ENCODE data around the gene UGT1A1. TPM values are rescaled to one million over a fixed set of nuclear protein-coding genes. Genes with fewer than 3 reads are reported as not detected.

The UGT1A1 gene
- total and polyA plus RNA-seq, 2 donors (not counting 3 experiments of a cell fraction or from before 2014, with no cell fraction given) = not detected

DNA sequence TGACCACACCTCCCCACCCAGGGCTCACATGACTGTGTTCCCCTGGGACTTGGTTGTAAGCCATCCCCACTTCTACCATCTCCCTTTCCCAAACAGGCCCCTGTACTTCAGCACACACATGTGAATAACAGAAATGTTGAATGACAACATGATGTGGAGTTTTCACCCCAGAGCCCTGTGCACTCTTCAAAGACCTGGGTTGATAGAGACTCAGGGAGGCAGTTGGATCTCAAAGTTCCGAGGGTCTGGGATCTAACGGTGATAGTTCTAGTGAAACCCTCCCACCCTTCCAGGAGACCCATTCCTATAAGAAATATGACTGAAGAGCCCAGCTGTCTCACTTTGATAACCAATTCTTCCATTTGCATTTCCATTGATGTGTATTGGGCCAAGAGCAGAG is 18.0 kb downstream of the UGT1A1 start, which contains the start of gene MROH2A:
Gene MROH2A (plus strand): TSS at position 301 of the 400 bp plus-strand sequence. CDS start 1,029 bp downstream, outside the sequence.
- ChIA-PET CTCF (no interaction called here), POLR2A (no interaction called here)
- no peak within 1 kb of the TSS for H2AFZ ChIP-seq (ENCODE audit: low read depth, low read length)
- no peaks in the 10 kb centered on the region for H3K9me3 ChIP-seq (replicated peaks; ENCODE audit: control insufficient read depth, insufficient read depth, low read length)
- no peaks in the 10 kb centered on the region for H3K27me3 ChIP-seq (ENCODE audit: control insufficient read depth in 2 of 2, insufficient read depth in 2 of 2, low read length in 2 of 2)
- no peaks in the 10 kb centered on the region for H3K36me3 ChIP-seq (ENCODE audit: control insufficient read depth in 2 of 2, extremely low read depth in 1 of 2, insufficient read depth in 2 of 2, low read length in 2 of 2)
- TF ChIP-seq POLR2AphosphoS5 (IDR thresholded peaks at IDR 0.05; ENCODE audit: insufficient read depth, low read depth, low read length) (no peak), JUN (IDR thresholded peaks at IDR 0.05; ENCODE audit: borderline replicate concordance, insufficient read depth, insufficient read length, low read depth) (no peak), GATA2 (IDR thresholded peaks at IDR 0.05; ENCODE audit: insufficient read depth, insufficient read length, low read depth, low read length) (no peak), POLR2A (IDR thresholded peaks at IDR 0.05; ENCODE audit: low read depth, low read length) (no peak), FOS (IDR thresholded peaks at IDR 0.05; ENCODE audit: borderline replicate concordance, insufficient read depth, low read length) (no peak), EZH2 (IDR thresholded peaks at IDR 0.05; ENCODE audit: borderline replicate concordance, low read depth, low read length, severe bottlenecking) (no peak), MYC (IDR thresholded peaks at IDR 0.05; ENCODE audit: low read depth, low read length) (no peak)
- TF ChIP-seq, protein P1, sequence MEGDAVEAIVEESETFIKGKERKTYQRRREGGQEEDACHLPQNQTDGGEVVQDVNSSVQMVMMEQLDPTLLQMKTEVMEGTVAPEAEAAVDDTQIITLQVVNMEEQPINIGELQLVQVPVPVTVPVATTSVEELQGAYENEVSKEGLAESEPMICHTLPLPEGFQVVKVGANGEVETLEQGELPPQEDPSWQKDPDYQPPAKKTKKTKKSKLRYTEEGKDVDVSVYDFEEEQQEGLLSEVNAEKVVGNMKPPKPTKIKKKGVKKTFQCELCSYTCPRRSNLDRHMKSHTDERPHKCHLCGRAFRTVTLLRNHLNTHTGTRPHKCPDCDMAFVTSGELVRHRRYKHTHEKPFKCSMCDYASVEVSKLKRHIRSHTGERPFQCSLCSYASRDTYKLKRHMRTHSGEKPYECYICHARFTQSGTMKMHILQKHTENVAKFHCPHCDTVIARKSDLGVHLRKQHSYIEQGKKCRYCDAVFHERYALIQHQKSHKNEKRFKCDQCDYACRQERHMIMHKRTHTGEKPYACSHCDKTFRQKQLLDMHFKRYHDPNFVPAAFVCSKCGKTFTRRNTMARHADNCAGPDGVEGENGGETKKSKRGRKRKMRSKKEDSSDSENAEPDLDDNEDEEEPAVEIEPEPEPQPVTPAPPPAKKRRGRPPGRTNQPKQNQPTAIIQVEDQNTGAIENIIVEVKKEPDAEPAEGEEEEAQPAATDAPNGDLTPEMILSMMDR (IDR thresholded peaks at IDR 0.05; ENCODE audit: extremely low read depth in 1 of 2, insufficient read depth in 1 of 2, low read depth in 1 of 2, low read length in 2 of 2) = no peak
- TF ChIP-seq, protein P2, sequence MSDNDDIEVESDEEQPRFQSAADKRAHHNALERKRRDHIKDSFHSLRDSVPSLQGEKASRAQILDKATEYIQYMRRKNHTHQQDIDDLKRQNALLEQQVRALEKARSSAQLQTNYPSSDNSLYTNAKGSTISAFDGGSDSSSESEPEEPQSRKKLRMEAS (IDR thresholded peaks at IDR 0.05; ENCODE audit: insufficient read depth, insufficient read length) = no peak
- no peaks in the 10 kb centered on the region for H3K9me1 ChIP-seq (replicated peaks; ENCODE audit: control insufficient read depth, extremely low read depth, insufficient read depth, low read length)
- no peaks in the 10 kb centered on the region for H4K20me1 ChIP-seq (replicated peaks; ENCODE audit: control insufficient read depth, extremely low read depth, insufficient read depth, low read length)
- no peaks in the 10 kb centered on the region for H3K4me1 ChIP-seq (ENCODE audit: control insufficient read depth, extremely low read depth, insufficient read depth, low read length)
- H3K9ac ChIP-seq (replicated peaks; ENCODE audit: extremely low read depth, insufficient read depth, low read length) = no peak within 1 kb of the TSS
- dilution Hi-C loops (cut with MboI; ENCODE audit: extremely low pct_ligation_motif_present, low sequenced_read_pairs) = no loop called here
- no peak within 1 kb of the TSS for H3K4me3 ChIP-seq (replicated peaks in 1 of 3; ENCODE audit: insufficient read depth in 1 of 3, low read depth in 1 of 3, low read length in 3 of 3)
- H3K27ac ChIP-seq (ENCODE audit: insufficient read depth, low read depth, low read length) = no peak within 1 kb of the TSS
- no peak for FAIRE-seq
- intact Hi-C loops (cut with micrococcal nuclease) = no loop called here
- H3K4me2 ChIP-seq (ENCODE audit: insufficient read depth, low read length) = no peak within 1 kb of the TSS
- no peaks in the 10 kb centered on the region for H3K79me2 ChIP-seq (ENCODE audit: control insufficient read depth, insufficient read depth, low read length)
- no peak for DNase-seq (ENCODE audit: low read depth, low spot score)
- BruUV-seq (replicated peaks) = no TSS peak

Data from endothelial cell of umbilical vein (primary cell).